T-helper 1 cell treated with Interleukin-12 subunit alpha and Interleukin-12 subunit beta and Interleukin-4 antibody, amounts not matched to agents 30 μg/mL and 1 μg/mL, for 36 hours (primary cell): Measurements from ENCODE around the gene HSD11B1.
A peak's percentile ranks its signal among the peaks of the same experiment; 100 is the strongest.

Experiments used
- H3K27ac Mint-ChIP-seq: one replicate; pipeline ENCODE4 v1.8.0; 2021; ENCODE audit warnings: mild to moderate bottlenecking, mixed read lengths
- H3K27me3 Mint-ChIP-seq: one replicate; pipeline ENCODE4 v1.8.0; 2021; ENCODE audit warnings: low read depth, mixed read lengths
- H3K36me3 Mint-ChIP-seq: one replicate; pipeline ENCODE4 v1.8.0; 2021; ENCODE audit warnings: low read depth, mixed read lengths
- H3K4me1 Mint-ChIP-seq: one replicate; pipeline ENCODE4 v1.8.0; 2021; ENCODE audit warnings: low read depth, mixed read lengths
- H3K4me3 Mint-ChIP-seq: one replicate; pipeline ENCODE4 v1.8.0; 2021; ENCODE audit warnings: mild to moderate bottlenecking, moderate library complexity, mixed read lengths
- H3K9me3 Mint-ChIP-seq: one replicate; pipeline ENCODE4 v1.8.0; 2021; ENCODE audit warnings: mixed read lengths

The HSD11B1 gene

GRCh38 chr1:209705033-209705598 lies 470 bp downstream of the HSD11B1 start:
- Mint-ChIP-seq H3K4me3 (peak overlapping the region; percentile 6), H3K27ac (peak overlapping the region; percentile 11), H3K9me3 (no peaks in the 10 kb centered on the region), H3K36me3 (peaks cover 32% of the 10 kb centered on the region), H3K4me1 (peaks cover 52% of the 10 kb centered on the region), H3K27me3 (no peaks in the 10 kb centered on the region)

- Mint-ChIP-seq H3K36me3 (peaks cover 36% of the 10 kb centered on the region), H3K27ac (no peak overlapping the region), H3K9me3 (no peaks in the 10 kb centered on the region), H3K4me3 (no peak overlapping the region), H3K4me1 (peaks cover 50% of the 10 kb centered on the region), H3K27me3 (no peaks in the 10 kb centered on the region)
Observed at GRCh38 chr1:209706622-209707021, 2.0 kb downstream of the HSD11B1 start.

GRCh38 chr1:209707308-209707707 lies 2.7 kb downstream of the HSD11B1 start:
- Mint-ChIP-seq H3K27ac (no peak overlapping the region), H3K4me1 (peaks cover 47% of the 10 kb centered on the region), H3K4me3 (no peak overlapping the region), H3K9me3 (no peaks in the 10 kb centered on the region), H3K27me3 (no peaks in the 10 kb centered on the region), H3K36me3 (peaks cover 36% of the 10 kb centered on the region)

- no peak overlapping the region for H3K4me3 Mint-ChIP-seq
- no peaks in the 10 kb centered on the region for H3K27me3 Mint-ChIP-seq
- H3K36me3 Mint-ChIP-seq, result peaks cover 36% of the 10 kb centered on the region
- H3K27ac Mint-ChIP-seq, result no peak overlapping the region
- peaks cover 47% of the 10 kb centered on the region for H3K4me1 Mint-ChIP-seq
- H3K9me3 Mint-ChIP-seq, result no peaks in the 10 kb centered on the region
Observed at GRCh38 chr1:209708297-209708696, 3.7 kb downstream of the HSD11B1 start.

GRCh38 chr1:209710093-209710492 lies 5.4 kb downstream of the HSD11B1 start:
- Mint-ChIP-seq H3K4me1 (peaks cover 41% of the 10 kb centered on the region), H3K27ac (peak overlapping the region; percentile 63), H3K9me3 (no peaks in the 10 kb centered on the region), H3K4me3 (peak overlapping the region; percentile 14), H3K36me3 (peaks cover 38% of the 10 kb centered on the region), H3K27me3 (no peaks in the 10 kb centered on the region)

GRCh38 chr1:209710847-209711246 lies 6.2 kb downstream of the HSD11B1 start:
- no peak overlapping the region for H3K4me3 Mint-ChIP-seq
- H3K27ac Mint-ChIP-seq, result peak overlapping the region; percentile 16
- H3K4me1 Mint-ChIP-seq, result peaks cover 45% of the 10 kb centered on the region
- H3K27me3 Mint-ChIP-seq, result no peaks in the 10 kb centered on the region
- no peaks in the 10 kb centered on the region for H3K9me3 Mint-ChIP-seq
- peaks cover 34% of the 10 kb centered on the region for H3K36me3 Mint-ChIP-seq

GRCh38 chr1:209714338-209714737 lies 9.7 kb downstream of the HSD11B1 start:
- H3K4me3 Mint-ChIP-seq, result peak overlapping the region; percentile 7
- H3K4me1 Mint-ChIP-seq, result peaks cover 40% of the 10 kb centered on the region
- H3K27me3 Mint-ChIP-seq, result no peaks in the 10 kb centered on the region
- peaks cover 4% of the 10 kb centered on the region for H3K9me3 Mint-ChIP-seq
- H3K36me3 Mint-ChIP-seq, result peaks cover 15% of the 10 kb centered on the region
- peak overlapping the region; percentile 43 for H3K27ac Mint-ChIP-seq

- Mint-ChIP-seq H3K4me3 (no peak overlapping the region), H3K4me1 (peaks cover 33% of the 10 kb centered on the region), H3K36me3 (peaks cover 17% of the 10 kb centered on the region), H3K27me3 (no peaks in the 10 kb centered on the region), H3K9me3 (peaks cover 6% of the 10 kb centered on the region), H3K27ac (peak overlapping the region; percentile 2)
Observed at GRCh38 chr1:209715314-209715713, 10.7 kb downstream of the HSD11B1 start.

- Mint-ChIP-seq H3K36me3 (peaks cover 18% of the 10 kb centered on the region), H3K27ac (no peak overlapping the region), H3K27me3 (no peaks in the 10 kb centered on the region), H3K4me3 (no peak overlapping the region), H3K4me1 (peaks cover 29% of the 10 kb centered on the region), H3K9me3 (peaks cover 6% of the 10 kb centered on the region)
Observed at GRCh38 chr1:209717818-209718217, 13.2 kb downstream of the HSD11B1 start.

- Mint-ChIP-seq H3K9me3 (peaks cover 6% of the 10 kb centered on the region), H3K4me1 (peaks cover 31% of the 10 kb centered on the region), H3K4me3 (no peak overlapping the region), H3K36me3 (peaks cover 15% of the 10 kb centered on the region), H3K27ac (no peak overlapping the region), H3K27me3 (no peaks in the 10 kb centered on the region)
Observed at GRCh38 chr1:209720326-209720725, 15.7 kb downstream of the HSD11B1 start.

GRCh38 chr1:209720826-209721225 lies 16.2 kb downstream of the HSD11B1 start:
- Mint-ChIP-seq H3K4me1 (peaks cover 31% of the 10 kb centered on the region), H3K27me3 (no peaks in the 10 kb centered on the region), H3K36me3 (peaks cover 17% of the 10 kb centered on the region), H3K4me3 (no peak overlapping the region), H3K9me3 (peaks cover 6% of the 10 kb centered on the region), H3K27ac (peak overlapping the region; percentile 43)

GRCh38 chr1:209721323-209721722 lies 16.7 kb downstream of the HSD11B1 start:
- Mint-ChIP-seq H3K9me3 (peaks cover 6% of the 10 kb centered on the region), H3K27me3 (no peaks in the 10 kb centered on the region), H3K4me1 (peaks cover 28% of the 10 kb centered on the region), H3K27ac (no peak overlapping the region), H3K36me3 (peaks cover 17% of the 10 kb centered on the region), H3K4me3 (no peak overlapping the region)

GRCh38 chr1:209723265-209723664 lies 18.6 kb downstream of the HSD11B1 start:
- no peak overlapping the region for H3K4me3 Mint-ChIP-seq
- H3K27ac Mint-ChIP-seq, result peak overlapping the region; percentile 100
- peaks cover 31% of the 10 kb centered on the region for H3K4me1 Mint-ChIP-seq

GRCh38 chr1:209723756-209724693 lies 19.4 kb downstream of the HSD11B1 start:
- H3K36me3 Mint-ChIP-seq, result peaks cover 22% of the 10 kb centered on the region
- H3K27ac Mint-ChIP-seq, result peak overlapping the region; percentile 100
- no peaks in the 10 kb centered on the region for H3K27me3 Mint-ChIP-seq
- H3K9me3 Mint-ChIP-seq, result peaks cover 5% of the 10 kb centered on the region
- peak overlapping the region; percentile 75 for H3K4me3 Mint-ChIP-seq
- H3K4me1 Mint-ChIP-seq, result peaks cover 31% of the 10 kb centered on the region

More at GRCh38 chr1:209723265-209723664, 18.6 kb downstream of the HSD11B1 start:
- H3K27me3 Mint-ChIP-seq, result no peaks in the 10 kb centered on the region
- H3K36me3 Mint-ChIP-seq, result peaks cover 22% of the 10 kb centered on the region
- peaks cover 6% of the 10 kb centered on the region for H3K9me3 Mint-ChIP-seq

- no peaks in the 10 kb centered on the region for H3K27me3 Mint-ChIP-seq
- H3K4me3 Mint-ChIP-seq, result no peak overlapping the region
- peaks cover 18% of the 10 kb centered on the region for H3K36me3 Mint-ChIP-seq
- H3K27ac Mint-ChIP-seq, result no peak overlapping the region
- H3K4me1 Mint-ChIP-seq, result peaks cover 32% of the 10 kb centered on the region
- peaks cover 12% of the 10 kb centered on the region for H3K9me3 Mint-ChIP-seq
Observed at GRCh38 chr1:209727286-209727685, 22.6 kb downstream of the HSD11B1 start.
